ENCODE measurements around the gene RAPGEF2. TPM values are rescaled to one million over a fixed set of nuclear protein-coding genes. Genes with fewer than 3 reads are reported as not detected.
A peak's percentile ranks its signal among the peaks of the same experiment; 100 is the strongest.
"Not testable (repeated sequence)": the region's sequence is repeated elsewhere in the genome, so short reads cannot be mapped to it uniquely, and the experiment has no call there.

The RAPGEF2 gene
- total and polyA plus RNA-seq, 4 donors, result 9.4 to 51.3 (median 31.9) TPM

- 50 to 65% methylated on average over 2 of the region's 2 CpGs for WGBS, 2 donors
- H3K27ac ChIP-seq (ENCODE audit: low read depth in 1 of 2, low read length in 2 of 2), result no peak overlapping the region
These were observed 135.1 kb downstream of the RAPGEF2 start for GRCh38 chr4:159237975-159238374.

GRCh38 chr4:159238631-159239030, 135.8 kb downstream of the RAPGEF2 start:
- ATAC-seq (ENCODE audit: low FRiP score) (no peak), DNase-seq (no peak)
- H3K9me3 ChIP-seq (ENCODE audit: control insufficient read depth, low read length), result no peaks in the 10 kb centered on the region
- H3K36me3 ChIP-seq (ENCODE audit: control insufficient read depth in 1 of 2, insufficient read depth in 2 of 2, low read length in 1 of 2), result no peaks in the 10 kb centered on the region
- no peaks in the 10 kb centered on the region for H3K4me1 ChIP-seq (ENCODE audit: control insufficient read depth in 1 of 2, insufficient read depth in 2 of 2, low read length in 2 of 2)
- no peak overlapping the region for H3K27ac ChIP-seq (ENCODE audit: low read depth in 1 of 2, low read length in 2 of 2)
- H3K27me3 ChIP-seq (ENCODE audit: control insufficient read depth in 1 of 2, insufficient read depth in 2 of 2, low read length in 1 of 2), result no peaks in the 10 kb centered on the region
- 23 to 35% methylated on average over 2 of the region's 2 CpGs for WGBS, 2 donors
- intact Hi-C loops (cut with DNase I), result no loop called here
- no peak overlapping the region for H3K4me3 ChIP-seq (ENCODE audit: low read length in 2 of 2)

More at GRCh38 chr4:159237975-159238374, 135.1 kb downstream of the RAPGEF2 start:
- intact Hi-C loops (cut with DNase I), result no loop called here
- ATAC-seq (ENCODE audit: low FRiP score) (no peak), DNase-seq (no peak)
- H3K4me1 ChIP-seq (ENCODE audit: control insufficient read depth in 1 of 2, insufficient read depth in 2 of 2, low read length in 2 of 2), result no peaks in the 10 kb centered on the region
- no peaks in the 10 kb centered on the region for H3K27me3 ChIP-seq (ENCODE audit: control insufficient read depth in 1 of 2, insufficient read depth in 2 of 2, low read length in 1 of 2)
- no peaks in the 10 kb centered on the region for H3K36me3 ChIP-seq (ENCODE audit: control insufficient read depth in 1 of 2, insufficient read depth in 2 of 2, low read length in 1 of 2)
- H3K9me3 ChIP-seq (ENCODE audit: control insufficient read depth, low read length), result no peaks in the 10 kb centered on the region
- no peak overlapping the region for H3K4me3 ChIP-seq (ENCODE audit: low read length in 2 of 2)

GRCh38 chr4:159239629-159240028, 136.8 kb downstream of the RAPGEF2 start:
- DNase-seq (no peak), ATAC-seq (ENCODE audit: low FRiP score) (no peak)
- intact Hi-C loops (cut with DNase I), result no loop called here
- Histone ChIP-seq H3K27me3 (ENCODE audit: control insufficient read depth in 1 of 2, insufficient read depth in 2 of 2, low read length in 1 of 2) (no peaks in the 10 kb centered on the region), H3K9me3 (ENCODE audit: control insufficient read depth, low read length) (no peaks in the 10 kb centered on the region), H3K4me1 (ENCODE audit: control insufficient read depth in 1 of 2, insufficient read depth in 2 of 2, low read length in 2 of 2) (no peaks in the 10 kb centered on the region), H3K4me3 (ENCODE audit: low read length in 2 of 2) (no peak overlapping the region), H3K27ac (ENCODE audit: low read depth in 1 of 2, low read length in 2 of 2) (no peak overlapping the region), H3K36me3 (ENCODE audit: control insufficient read depth in 1 of 2, insufficient read depth in 2 of 2, low read length in 1 of 2) (no peaks in the 10 kb centered on the region)
- WGBS, 2 donors, result 86 to 88% methylated on average over 2 of the region's 2 CpGs

- Histone ChIP-seq H3K4me3 (ENCODE audit: low read length in 2 of 2) (no peak overlapping the region), H3K27ac (ENCODE audit: low read depth in 1 of 2, low read length in 2 of 2) (no peak overlapping the region), H3K9me3 (ENCODE audit: control insufficient read depth, low read length) (no peaks in the 10 kb centered on the region), H3K36me3 (ENCODE audit: control insufficient read depth in 1 of 2, insufficient read depth in 2 of 2, low read length in 1 of 2) (no peaks in the 10 kb centered on the region), H3K27me3 (ENCODE audit: control insufficient read depth in 1 of 2, insufficient read depth in 2 of 2, low read length in 1 of 2) (no peaks in the 10 kb centered on the region), H3K4me1 (ENCODE audit: control insufficient read depth in 1 of 2, insufficient read depth in 2 of 2, low read length in 2 of 2) (no peaks in the 10 kb centered on the region)
- intact Hi-C loops (cut with DNase I), result no loop called here
- DNase-seq, result no peak
- 75 to 81% methylated on average over 4 of the region's 4 CpGs for WGBS, 2 donors
- ATAC-seq (ENCODE audit: low FRiP score), result no peak
These were observed 137.2 kb downstream of the RAPGEF2 start for GRCh38 chr4:159240046-159240445.

GRCh38 chr4:159240687-159241086, 137.8 kb downstream of the RAPGEF2 start:
- H3K27me3 ChIP-seq (ENCODE audit: control insufficient read depth in 1 of 2, insufficient read depth in 2 of 2, low read length in 1 of 2), result no peaks in the 10 kb centered on the region
- no peaks in the 10 kb centered on the region for H3K36me3 ChIP-seq (ENCODE audit: control insufficient read depth in 1 of 2, insufficient read depth in 2 of 2, low read length in 1 of 2)
- H3K4me1 ChIP-seq (ENCODE audit: control insufficient read depth in 1 of 2, insufficient read depth in 2 of 2, low read length in 2 of 2), result no peaks in the 10 kb centered on the region
- H3K4me3 ChIP-seq (ENCODE audit: low read length in 2 of 2), result no peak overlapping the region
- intact Hi-C loops (cut with DNase I), result no loop called here
- DNase-seq (no peak), ATAC-seq (ENCODE audit: low FRiP score) (no peak)
- no peaks in the 10 kb centered on the region for H3K9me3 ChIP-seq (ENCODE audit: control insufficient read depth, low read length)
- H3K27ac ChIP-seq (ENCODE audit: low read depth in 1 of 2, low read length in 2 of 2), result no peak overlapping the region
- WGBS, 2 donors, result 71 to 75% methylated on average over 3 of the region's 3 CpGs

- Histone ChIP-seq H3K4me3 (ENCODE audit: low read length in 2 of 2) (no peak overlapping the region), H3K36me3 (ENCODE audit: control insufficient read depth in 1 of 2, insufficient read depth in 2 of 2, low read length in 1 of 2) (no peaks in the 10 kb centered on the region), H3K27ac (ENCODE audit: low read depth in 1 of 2, low read length in 2 of 2) (no peak overlapping the region), H3K4me1 (ENCODE audit: control insufficient read depth in 1 of 2, insufficient read depth in 2 of 2, low read length in 2 of 2) (no peaks in the 10 kb centered on the region), H3K27me3 (ENCODE audit: control insufficient read depth in 1 of 2, insufficient read depth in 2 of 2, low read length in 1 of 2) (no peaks in the 10 kb centered on the region), H3K9me3 (ENCODE audit: control insufficient read depth, low read length) (no peaks in the 10 kb centered on the region)
- no peak for ATAC-seq (ENCODE audit: low FRiP score)
- DNase-seq, result no peak
- intact Hi-C loops (cut with DNase I), result no loop called here
These were observed 139.5 kb downstream of the RAPGEF2 start for GRCh38 chr4:159242427-159242826.

- no peaks in the 10 kb centered on the region for H3K27me3 ChIP-seq (ENCODE audit: control insufficient read depth in 1 of 2, insufficient read depth in 2 of 2, low read length in 1 of 2)
- 51 to 54% methylated on average over 7 of the region's 7 CpGs for WGBS, 2 donors
- intact Hi-C loops (cut with DNase I), result no loop called here
- H3K36me3 ChIP-seq (ENCODE audit: control insufficient read depth in 1 of 2, insufficient read depth in 2 of 2, low read length in 1 of 2), result no peaks in the 10 kb centered on the region
- H3K4me3 ChIP-seq (ENCODE audit: low read length in 2 of 2), result no peak overlapping the region
- no peak overlapping the region for H3K27ac ChIP-seq (ENCODE audit: low read depth in 1 of 2, low read length in 2 of 2)
- H3K9me3 ChIP-seq (ENCODE audit: control insufficient read depth, low read length), result no peaks in the 10 kb centered on the region
- no peak for DNase-seq
- peak; percentile 78 for ATAC-seq (ENCODE audit: low FRiP score)
- H3K4me1 ChIP-seq (ENCODE audit: control insufficient read depth in 1 of 2, insufficient read depth in 2 of 2, low read length in 2 of 2), result peaks cover 0 to 2% of the 10 kb centered on the region in 2 donors
These were observed 145.7 kb downstream of the RAPGEF2 start for GRCh38 chr4:159248384-159249178.

- WGBS, 2 donors, result 95 to 96% methylated on average over 29 to 35 of the region's 35 CpGs
- Histone ChIP-seq H3K4me3 (ENCODE audit: low read length in 2 of 2) (no peak overlapping the region), H3K36me3 (ENCODE audit: control insufficient read depth in 1 of 2, insufficient read depth in 2 of 2, low read length in 1 of 2) (no peaks in the 10 kb centered on the region), H3K27ac (ENCODE audit: low read depth in 1 of 2, low read length in 2 of 2) (no peak overlapping the region), H3K9me3 (ENCODE audit: control insufficient read depth, low read length) (no peaks in the 10 kb centered on the region), H3K27me3 (ENCODE audit: control insufficient read depth in 1 of 2, insufficient read depth in 2 of 2, low read length in 1 of 2) (no peaks in the 10 kb centered on the region), H3K4me1 (ENCODE audit: control insufficient read depth in 1 of 2, insufficient read depth in 2 of 2, low read length in 2 of 2) (peaks cover 0 to 2% of the 10 kb centered on the region in 2 donors)
- peak; percentile 44 for ATAC-seq (ENCODE audit: low FRiP score)
- peak; percentile 41 to 70 for DNase-seq
- intact Hi-C loops (cut with DNase I), result no loop called here
These were observed 148.0 kb downstream of the RAPGEF2 start for GRCh38 chr4:159250751-159251325.

GRCh38 chr4:159251580-159251979, 148.7 kb downstream of the RAPGEF2 start:
- 91 to 93% methylated on average over 14 of the region's 14 CpGs for WGBS, 2 donors
- H3K4me3 ChIP-seq (ENCODE audit: low read length in 2 of 2), result not testable (repeated sequence)

More at GRCh38 chr4:159251580-159251979, 148.7 kb downstream of the RAPGEF2 start:
- H3K27ac ChIP-seq (ENCODE audit: low read depth in 1 of 2, low read length in 2 of 2); H3K4me1 ChIP-seq (ENCODE audit: control insufficient read depth in 1 of 2, insufficient read depth in 2 of 2, low read length in 2 of 2); H3K27me3 ChIP-seq (ENCODE audit: control insufficient read depth in 1 of 2, insufficient read depth in 2 of 2, low read length in 1 of 2); H3K9me3 ChIP-seq (ENCODE audit: control insufficient read depth, low read length); ATAC-seq (ENCODE audit: low FRiP score); H3K36me3 ChIP-seq (ENCODE audit: control insufficient read depth in 1 of 2, insufficient read depth in 2 of 2, low read length in 1 of 2); intact Hi-C loops (cut with DNase I): not testable (repeated sequence)
- peak in 1 of 2 donors; percentile 29 for DNase-seq
